Kidney (tissue), 14 donors: ENCODE results near the gene AKT3. TPM values are rescaled to one million over a fixed set of nuclear protein-coding genes. Genes with fewer than 3 reads are reported as not detected.

Source experiments
- DNase-seq, 5 donors: peaks; one replicate each; pipeline ENCODE4 v3.0.0-alpha.2; 2013 to 2020
- FAIRE-seq: peaks from 2 replicates; lab custom pipeline; 2012; peaks lifted over from hg19 to GRCh38; lab: Jason Lieb, UNC
- H3K27ac ChIP-seq, 2 donors: one replicate each; pipeline ENCODE4 v1.7.0; 2013; ENCODE audit warnings: low read depth in 2 of 2, low read length in 2 of 2, inconsistent platforms in 1 of 2
- H3K27me3 ChIP-seq: one replicate; pipeline ENCODE4 v1.7.1; 2013; ENCODE audit warnings: low read length, inconsistent platforms; ENCODE audit not compliant: control insufficient read depth, insufficient read depth
- H3K36me3 ChIP-seq, 3 donors: one replicate each; pipeline versions ENCODE4 v1.7.0 to v1.7.1; 2013; ENCODE audit warnings: low read length in 3 of 3, control low read depth in 1 of 3, inconsistent platforms in 1 of 3; ENCODE audit not compliant: insufficient read depth in 3 of 3, control insufficient read depth in 2 of 3
- H3K4me1 ChIP-seq, 3 donors: one replicate each; pipeline versions ENCODE4 v1.7.0 to v1.7.1; 2013; ENCODE audit warnings: low read length in 3 of 3, inconsistent platforms in 1 of 3, low read depth in 1 of 3; ENCODE audit not compliant: control insufficient read depth in 2 of 3, insufficient read depth in 2 of 3
- H3K4me3 ChIP-seq, 3 donors: one replicate each; pipeline versions ENCODE4 v1.7.0 to v1.8.1; 2013; ENCODE audit warnings: low read length in 3 of 3, control low read depth in 1 of 3, inconsistent platforms in 1 of 3
- H3K9ac ChIP-seq, 3 donors: one replicate each; pipeline versions ENCODE4 v1.7.0 to v1.7.1; 2013; ENCODE audit warnings: low read length in 3 of 3, control low read depth in 1 of 3, inconsistent platforms in 1 of 3
- H3K9me3 ChIP-seq, 3 donors: one replicate each; pipeline versions ENCODE4 v1.7.0 to v1.7.1; 2013; ENCODE audit warnings: low read length in 3 of 3, control low read depth in 1 of 3, inconsistent platforms in 1 of 3; ENCODE audit not compliant: control insufficient read depth in 2 of 3, insufficient read depth in 1 of 3
- CTCF ChIP-seq: IDR thresholded peaks from 3 replicates; pipeline ENCODE4 v1.5.1; 2012; ENCODE audit warnings: mild to moderate bottlenecking, moderate library complexity, borderline replicate concordance; ENCODE audit not compliant: insufficient read depth; ENCODE audit errors: extremely low read depth
- intact Hi-C: fragments of 100-400 bp; cut with DNase I; formaldehyde crosslinking; loops from one replicate; pipeline ENCODE4 v1.11.1; 2022
- polyA plus RNA-seq: library from polyadenylated mRNA; stranded (reverse); fragments of 350-450 nt; fragmentation: Illumina TruSeq; extraction: RNeasy Lipid Tissue Mini Kit (QIAGEN cat#74804); gene quantifications from one replicate; pipeline ENCODE4 v1.2.3, GENCODE V29; 2014; ENCODE audit warnings: low read depth, low replicate concordance; ENCODE audit not compliant: insufficient read depth
- total RNA-seq: library from RNA; stranded (reverse); fragmentation: NEBNext Ultra II Directional; extraction: Animal tissue kit (Norgen Biotek cat#: 25700); gene quantifications from one replicate; pipeline ENCODE4 v1.2.1, GENCODE V29; 2021
- donor health status: control.
- donor health status: control.
- donor health status: control.
- donor health status: control.
- donor health status: control.
- donor health status: DM: yes; HTN: yes; CAD: no.
- donor health status: Normal renal cell carcinoma (clear cell type).

Gene AKT3
- total and polyA plus RNA-seq, 2 donors from 2014 or later = 9.5 to 81.6 TPM

GRCh38 chr1:243438815-243439214, 411.2 kb downstream of the AKT3 start:
- FAIRE-seq (no peak), DNase-seq (no peak)
- H3K36me3 ChIP-seq = no peaks in the 10 kb centered on the region
- H3K4me3 ChIP-seq = no peak overlapping the region
- H3K27me3 ChIP-seq = no peaks in the 10 kb centered on the region
- no peaks in the 10 kb centered on the region for H3K9me3 ChIP-seq
- intact Hi-C loops = no loop called here
- H3K27ac ChIP-seq = no peak overlapping the region
- no peak overlapping the region for H3K9ac ChIP-seq
- H3K4me1 ChIP-seq = peaks cover 0 to 3% (median 0%) of the 10 kb centered on the region in 3 donors
- TF ChIP-seq CTCF = no peak

Other genes with a start within 250 kb of the AKT3 start
- 19.8 TPM for gene ZBTB18, start 201.0 kb upstream of the AKT3 start, total RNA-seq
- gene ZBTB18, start 201.0 kb upstream of the AKT3 start, polyA plus RNA-seq = 9.0 TPM